HepG2 (cell line): Measurements from ENCODE around the gene ZMYND8. TPM values are rescaled to one million over a fixed set of nuclear protein-coding genes. Genes with fewer than 3 reads are reported as not detected.

Experiments used
- CEBPG ChIP-seq: IDR thresholded peaks from 2 replicates; pipeline ENCODE4 v1.6.1; 2016
- CHCHD3 ChIP-seq: sonication (generic); formaldehyde crosslinking; IDR thresholded peaks from 2 replicates; pipeline ENCODE4 v1.8.0; 2022; ENCODE audit warnings: mild to moderate bottlenecking, missing genetic modification reagents, moderate library complexity
- FOXA1 ChIP-seq, 2 experiments: fragments of 450-650 bp in 1 of 2; sonication (generic) in 1 of 2; formaldehyde crosslinking in 1 of 2; IDR thresholded peaks; 2 replicates each; pipeline versions ENCODE4 v1.4.0 to v1.6.1; 2016 to 2020; ENCODE audit warnings: missing genetic modification reagents in 1 of 2
- HNRNPUL1 ChIP-seq: fragments of 200-400 bp; formaldehyde crosslinking; IDR thresholded peaks from 2 replicates; pipeline ENCODE4 v1.6.1; 2017; ENCODE audit warnings: low read depth, mild to moderate bottlenecking, low read length, moderate library complexity
- KDM2A ChIP-seq: sonication (generic); formaldehyde crosslinking; IDR thresholded peaks from 2 replicates; pipeline ENCODE4 v1.4.0; 2020; ENCODE audit warnings: low read depth, missing genetic modification reagents, borderline replicate concordance
- NAIF1 ChIP-seq: sonication (generic); formaldehyde crosslinking; IDR thresholded peaks from 2 replicates; pipeline ENCODE4 v1.5.0; 2020; ENCODE audit warnings: mild to moderate bottlenecking, missing genetic modification reagents, borderline replicate concordance
- NRL ChIP-seq: sonication (generic); formaldehyde crosslinking; IDR thresholded peaks from 2 replicates; pipeline ENCODE4 v1.5.0; 2020; ENCODE audit warnings: missing genetic modification reagents, mild to moderate bottlenecking, moderate library complexity, borderline replicate concordance
- SNAI1 ChIP-seq: sonication (generic); formaldehyde crosslinking; IDR thresholded peaks from 2 replicates; pipeline ENCODE4 v1.5.0; 2020; ENCODE audit warnings: mild to moderate bottlenecking, missing genetic modification reagents, borderline replicate concordance
- ZFY ChIP-seq: sonication (generic); formaldehyde crosslinking; IDR thresholded peaks from 2 replicates; pipeline ENCODE4 v1.4.0; 2020; ENCODE audit warnings: missing genetic modification reagents
- ZNF207 ChIP-seq: fragments of 450-650 bp; IDR thresholded peaks from 2 replicates; pipeline ENCODE4 v1.6.1; 2016; ENCODE audit warnings: antibody characterized with exemption, borderline replicate concordance
- ZNF570 ChIP-seq: sonication (generic); formaldehyde crosslinking; IDR thresholded peaks from 2 replicates; pipeline ENCODE4 v1.4.0; 2020; ENCODE audit warnings: mild to moderate bottlenecking, missing genetic modification reagents, borderline replicate concordance
- ZNF788 ChIP-seq: sonication (generic); formaldehyde crosslinking; IDR thresholded peaks from 2 replicates; pipeline ENCODE4 v1.5.0; 2020; ENCODE audit warnings: mild to moderate bottlenecking, missing genetic modification reagents, borderline replicate concordance
- polyA plus RNA-seq, 8 experiments: library from polyadenylated mRNA; depleted of rRNA in 3 of 8; stranded (reverse) in 7 of 8; unstranded in 1 of 8; fragments of >200 nt; fragmentation: Illumina TruSeq in 4 of 8; extraction: Trizol in 4 of 8; gene quantifications; 2 replicates each; pipeline versions ENCODE4 v1.2.1 to v1.2.3, GENCODE V29; 2011 to 2016; ENCODE audit warnings: low read depth in 4 of 8, missing spikeins in 1 of 8, mixed read lengths in 1 of 8; ENCODE audit not compliant: insufficient read depth in 1 of 8
- total RNA-seq, 5 experiments: library from RNA; depleted of rRNA; stranded (reverse); fragments of >200 nt; fragmentation: Illumina TruSeq; extraction: Trizol; gene quantifications; 2 replicates each; pipeline ENCODE4 v1.2.3, GENCODE V29; 2016; ENCODE audit warnings: low read depth in 1 of 5
- TF ChIP-seq, protein P1 (sequence below): sonication (generic); formaldehyde crosslinking; IDR thresholded peaks from one replicate; pipeline ENCODE4 v1.5.1; 2020; ENCODE audit warnings: mild to moderate bottlenecking, missing genetic modification reagents; ENCODE audit errors: not compliant biosample characterization
- TF ChIP-seq, protein P2 (sequence below): sonication (generic); formaldehyde crosslinking; IDR thresholded peaks from 2 replicates; pipeline ENCODE4 v1.8.0; 2022; ENCODE audit warnings: missing genetic modification reagents, mild to moderate bottlenecking, moderate library complexity, borderline replicate concordance
- TF ChIP-seq, protein P3 (sequence below): sonication (generic); formaldehyde crosslinking; IDR thresholded peaks from 2 replicates; pipeline ENCODE4 v1.5.0; 2020; ENCODE audit warnings: mild to moderate bottlenecking, missing genetic modification reagents

Gene ZMYND8
- total and polyA plus RNA-seq, 2 of the 13 experiments (the other 11 are each of a cell fraction or from before 2014, with no cell fraction given): 53.9 to 84.7 TPM

DNA sequence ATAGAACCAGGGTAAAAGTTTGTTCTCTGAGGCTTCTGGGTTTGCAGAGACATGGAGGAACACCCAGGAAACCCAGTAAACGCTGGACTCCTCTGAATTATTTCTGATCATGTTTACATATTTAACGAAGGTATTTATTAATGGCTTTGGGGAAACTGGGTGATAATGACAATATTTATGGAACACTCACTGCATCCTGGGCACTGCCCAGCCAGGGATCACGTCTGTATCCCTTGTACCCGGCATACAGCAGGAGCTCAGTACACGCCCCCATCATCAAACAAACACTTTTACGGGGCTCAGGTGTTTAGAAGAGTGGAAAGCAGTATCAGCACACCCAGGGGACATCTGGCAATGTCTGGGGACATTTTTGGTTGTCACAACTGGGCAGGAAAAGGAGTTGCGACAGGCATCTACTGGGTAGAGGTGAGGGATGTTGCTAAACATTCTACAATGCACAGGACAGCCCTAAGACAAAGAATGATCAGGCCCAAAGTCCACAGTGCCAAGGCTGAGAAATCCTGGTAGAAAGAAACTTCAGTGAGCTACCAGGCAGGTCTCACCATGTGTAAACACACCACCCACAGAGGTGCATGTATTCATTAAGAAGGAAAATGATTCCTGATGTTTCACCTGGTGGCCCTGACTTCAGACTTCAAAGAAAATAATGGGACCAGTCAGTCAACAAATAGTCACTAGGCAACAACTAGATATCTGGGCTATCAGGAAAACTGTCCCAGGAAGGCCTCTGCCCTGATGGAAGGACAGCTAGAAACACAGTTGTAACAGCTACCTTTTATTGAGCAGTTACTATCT is 35.3 kb downstream of the ZMYND8 start (continued):
- TF ChIP-seq NRL: no peak
- peak; percentile 56; the same call in 1 of the 2 replicates for TF ChIP-seq KDM2A (CRISPR knock-in tag)
- TF ChIP-seq CEBPG (CRISPR knock-in tag): peak; percentile 91
- TF ChIP-seq, protein P1, sequence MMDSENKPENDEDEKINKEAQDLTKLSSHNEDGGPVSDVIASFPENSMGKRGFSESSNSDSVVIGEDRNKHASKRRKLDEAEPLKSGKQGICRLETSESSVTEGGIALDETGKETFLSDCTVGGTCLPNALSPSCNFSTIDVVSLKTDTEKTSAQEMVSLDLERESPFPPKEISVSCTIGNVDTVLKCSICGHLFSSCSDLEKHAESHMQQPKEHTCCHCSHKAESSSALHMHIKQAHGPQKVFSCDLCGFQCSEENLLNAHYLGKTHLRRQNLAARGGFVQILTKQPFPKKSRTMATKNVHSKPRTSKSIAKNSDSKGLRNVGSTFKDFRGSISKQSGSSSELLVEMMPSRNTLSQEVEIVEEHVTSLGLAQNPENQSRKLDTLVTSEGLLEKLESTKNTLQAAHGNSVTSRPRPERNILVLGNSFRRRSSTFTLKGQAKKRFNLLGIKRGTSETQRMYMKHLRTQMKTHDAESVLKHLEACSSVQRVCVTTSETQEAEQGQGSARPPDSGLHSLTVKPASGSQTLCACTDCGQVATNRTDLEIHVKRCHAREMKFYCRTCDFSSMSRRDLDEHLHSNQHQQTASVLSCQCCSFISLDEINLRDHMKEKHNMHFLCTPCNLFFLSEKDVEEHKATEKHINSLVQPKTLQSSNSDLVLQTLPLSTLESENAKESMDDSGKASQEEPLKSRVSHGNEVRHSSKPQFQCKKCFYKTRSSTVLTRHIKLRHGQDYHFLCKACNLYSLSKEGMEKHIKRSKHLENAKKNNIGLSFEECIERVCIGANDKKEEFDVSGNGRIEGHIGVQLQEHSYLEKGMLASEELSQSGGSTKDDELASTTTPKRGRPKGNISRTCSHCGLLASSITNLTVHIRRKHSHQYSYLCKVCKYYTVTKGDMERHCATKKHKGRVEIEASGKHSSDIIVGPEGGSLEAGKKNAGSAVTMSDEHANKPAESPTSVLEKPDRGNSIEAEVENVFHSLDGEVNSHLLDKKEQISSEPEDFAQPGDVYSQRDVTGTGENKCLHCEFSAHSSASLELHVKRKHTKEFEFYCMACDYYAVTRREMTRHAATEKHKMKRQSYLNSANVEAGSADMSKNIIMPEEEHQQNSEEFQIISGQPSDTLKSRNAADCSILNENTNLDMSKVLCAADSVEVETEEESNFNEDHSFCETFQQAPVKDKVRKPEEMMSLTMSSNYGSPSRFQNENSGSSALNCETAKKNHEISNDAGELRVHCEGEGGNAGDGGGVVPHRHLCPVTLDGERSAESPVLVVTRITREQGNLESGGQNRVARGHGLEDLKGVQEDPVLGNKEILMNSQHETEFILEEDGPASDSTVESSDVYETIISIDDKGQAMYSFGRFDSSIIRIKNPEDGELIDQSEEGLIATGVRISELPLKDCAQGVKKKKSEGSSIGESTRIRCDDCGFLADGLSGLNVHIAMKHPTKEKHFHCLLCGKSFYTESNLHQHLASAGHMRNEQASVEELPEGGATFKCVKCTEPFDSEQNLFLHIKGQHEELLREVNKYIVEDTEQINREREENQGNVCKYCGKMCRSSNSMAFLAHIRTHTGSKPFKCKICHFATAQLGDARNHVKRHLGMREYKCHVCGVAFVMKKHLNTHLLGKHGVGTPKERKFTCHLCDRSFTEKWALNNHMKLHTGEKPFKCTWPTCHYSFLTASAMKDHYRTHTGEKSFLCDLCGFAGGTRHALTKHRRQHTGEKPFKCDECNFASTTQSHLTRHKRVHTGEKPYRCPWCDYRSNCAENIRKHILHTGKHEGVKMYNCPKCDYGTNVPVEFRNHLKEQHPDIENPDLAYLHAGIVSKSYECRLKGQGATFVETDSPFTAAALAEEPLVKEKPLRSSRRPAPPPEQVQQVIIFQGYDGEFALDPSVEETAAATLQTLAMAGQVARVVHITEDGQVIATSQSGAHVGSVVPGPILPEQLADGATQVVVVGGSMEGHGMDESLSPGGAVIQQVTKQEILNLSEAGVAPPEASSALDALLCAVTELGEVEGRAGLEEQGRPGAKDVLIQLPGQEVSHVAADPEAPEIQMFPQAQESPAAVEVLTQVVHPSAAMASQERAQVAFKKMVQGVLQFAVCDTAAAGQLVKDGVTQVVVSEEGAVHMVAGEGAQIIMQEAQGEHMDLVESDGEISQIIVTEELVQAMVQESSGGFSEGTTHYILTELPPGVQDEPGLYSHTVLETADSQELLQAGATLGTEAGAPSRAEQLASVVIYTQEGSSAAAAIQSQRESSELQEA: no peak
- TF ChIP-seq HNRNPUL1: no peak
- TF ChIP-seq ZNF788 (CRISPR knock-in tag): no peak
- no peak for TF ChIP-seq SNAI1 (CRISPR knock-in tag)
- peak; percentile 62; the same call in 1 of the 2 replicates for TF ChIP-seq NAIF1 (CRISPR knock-in tag)
- 0 out of 2 replicates have a peak, but pooled peaks have one; percentile 23 for TF ChIP-seq ZFY (CRISPR knock-in tag)
- TF ChIP-seq ZNF570 (CRISPR knock-in tag): no peak
- TF ChIP-seq, protein P2, sequence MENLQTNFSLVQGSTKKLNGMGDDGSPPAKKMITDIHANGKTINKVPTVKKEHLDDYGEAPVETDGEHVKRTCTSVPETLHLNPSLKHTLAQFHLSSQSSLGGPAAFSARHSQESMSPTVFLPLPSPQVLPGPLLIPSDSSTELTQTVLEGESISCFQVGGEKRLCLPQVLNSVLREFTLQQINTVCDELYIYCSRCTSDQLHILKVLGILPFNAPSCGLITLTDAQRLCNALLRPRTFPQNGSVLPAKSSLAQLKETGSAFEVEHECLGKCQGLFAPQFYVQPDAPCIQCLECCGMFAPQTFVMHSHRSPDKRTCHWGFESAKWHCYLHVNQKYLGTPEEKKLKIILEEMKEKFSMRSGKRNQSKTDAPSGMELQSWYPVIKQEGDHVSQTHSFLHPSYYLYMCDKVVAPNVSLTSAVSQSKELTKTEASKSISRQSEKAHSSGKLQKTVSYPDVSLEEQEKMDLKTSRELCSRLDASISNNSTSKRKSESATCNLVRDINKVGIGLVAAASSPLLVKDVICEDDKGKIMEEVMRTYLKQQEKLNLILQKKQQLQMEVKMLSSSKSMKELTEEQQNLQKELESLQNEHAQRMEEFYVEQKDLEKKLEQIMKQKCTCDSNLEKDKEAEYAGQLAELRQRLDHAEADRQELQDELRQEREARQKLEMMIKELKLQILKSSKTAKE (CRISPR knock-in tag): no peak
- TF ChIP-seq FOXA1 (IDR thresholded peaks at IDR 0.05): peak; percentile 31; the same call in 1 of the 2 replicates
- TF ChIP-seq FOXA1 (CRISPR knock-in tag; IDR thresholded peaks at IDR 0.05): peak; percentile 92
- no peak for TF ChIP-seq ZNF207
- no peak for TF ChIP-seq CHCHD3 (CRISPR knock-in tag)
- TF ChIP-seq, protein P3, sequence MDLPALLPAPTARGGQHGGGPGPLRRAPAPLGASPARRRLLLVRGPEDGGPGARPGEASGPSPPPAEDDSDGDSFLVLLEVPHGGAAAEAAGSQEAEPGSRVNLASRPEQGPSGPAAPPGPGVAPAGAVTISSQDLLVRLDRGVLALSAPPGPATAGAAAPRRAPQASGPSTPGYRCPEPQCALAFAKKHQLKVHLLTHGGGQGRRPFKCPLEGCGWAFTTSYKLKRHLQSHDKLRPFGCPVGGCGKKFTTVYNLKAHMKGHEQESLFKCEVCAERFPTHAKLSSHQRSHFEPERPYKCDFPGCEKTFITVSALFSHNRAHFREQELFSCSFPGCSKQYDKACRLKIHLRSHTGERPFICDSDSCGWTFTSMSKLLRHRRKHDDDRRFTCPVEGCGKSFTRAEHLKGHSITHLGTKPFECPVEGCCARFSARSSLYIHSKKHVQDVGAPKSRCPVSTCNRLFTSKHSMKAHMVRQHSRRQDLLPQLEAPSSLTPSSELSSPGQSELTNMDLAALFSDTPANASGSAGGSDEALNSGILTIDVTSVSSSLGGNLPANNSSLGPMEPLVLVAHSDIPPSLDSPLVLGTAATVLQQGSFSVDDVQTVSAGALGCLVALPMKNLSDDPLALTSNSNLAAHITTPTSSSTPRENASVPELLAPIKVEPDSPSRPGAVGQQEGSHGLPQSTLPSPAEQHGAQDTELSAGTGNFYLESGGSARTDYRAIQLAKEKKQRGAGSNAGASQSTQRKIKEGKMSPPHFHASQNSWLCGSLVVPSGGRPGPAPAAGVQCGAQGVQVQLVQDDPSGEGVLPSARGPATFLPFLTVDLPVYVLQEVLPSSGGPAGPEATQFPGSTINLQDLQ (CRISPR knock-in tag): no peak
